ENCODE measurements around the gene POLR2J2.
"Not testable (repeated sequence)": the region's sequence is repeated elsewhere in the genome, so short reads cannot be mapped to it uniquely, and the experiment has no call there.

POLR2J2 gene

GRCh38 chr7:102630622-102631021, 40.8 kb downstream of the POLR2J2 start:
- H3K27ac ChIP-seq (ENCODE audit: low read length); H3K4me1 ChIP-seq (ENCODE audit: control insufficient read depth, insufficient read depth, low read length); H3K9me3 ChIP-seq (ENCODE audit: control insufficient read depth, insufficient read depth, low read length); H3K36me3 ChIP-seq (ENCODE audit: control insufficient read depth, insufficient read depth, low read length); DNase-seq (ENCODE audit: low read depth, low spot score); H3K4me3 ChIP-seq (ENCODE audit: low read length); H3K27me3 ChIP-seq (ENCODE audit: control insufficient read depth, insufficient read depth, low read length): not testable (repeated sequence)
- WGBS (ENCODE audit: insufficient coverage, insufficient read length), result no CpG with 5 or more reads among the region's 9 CpGs

DNA sequence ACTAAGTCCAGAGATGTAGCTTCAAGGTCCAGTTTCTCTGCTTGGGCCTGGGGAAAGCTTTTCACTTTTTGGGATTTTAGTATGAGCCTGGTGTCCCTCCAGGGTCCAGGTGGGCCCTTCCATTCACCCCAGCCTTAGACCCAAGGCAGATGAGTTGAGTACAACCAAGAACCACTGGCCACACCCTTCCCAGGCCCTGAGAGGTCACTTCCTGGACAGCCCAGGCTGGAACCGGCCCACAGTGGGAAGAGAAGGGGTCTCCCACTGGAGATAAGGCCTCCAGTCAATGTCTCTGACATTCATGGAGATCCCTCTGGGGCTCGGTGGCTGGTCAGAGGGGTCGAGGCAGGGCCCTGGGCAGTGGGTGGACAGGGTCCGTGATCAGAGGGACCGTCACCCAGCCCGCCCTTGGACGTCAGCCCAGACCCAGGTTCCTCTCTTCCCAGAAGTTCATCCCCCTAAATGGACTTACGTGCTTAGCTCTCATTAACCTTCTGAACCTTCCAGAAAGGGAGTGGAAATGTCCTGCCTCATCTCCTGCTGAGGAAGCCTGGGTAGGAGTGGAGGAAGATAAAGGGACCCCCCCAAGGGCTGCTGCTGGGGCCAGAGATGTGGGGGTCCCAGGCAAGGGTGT, 44.1 kb downstream of the POLR2J2 start:
- not testable (repeated sequence) for H3K4me1 ChIP-seq (ENCODE audit: control insufficient read depth, insufficient read depth, low read length); H3K9me3 ChIP-seq (ENCODE audit: control insufficient read depth, insufficient read depth, low read length); H3K4me3 ChIP-seq (ENCODE audit: low read length); H3K36me3 ChIP-seq (ENCODE audit: control insufficient read depth, insufficient read depth, low read length); H3K27ac ChIP-seq (ENCODE audit: low read length); DNase-seq (ENCODE audit: low read depth, low spot score); H3K27me3 ChIP-seq (ENCODE audit: control insufficient read depth, insufficient read depth, low read length)
- WGBS (ENCODE audit: insufficient coverage, insufficient read length), result no CpG with 5 or more reads among the region's 8 CpGs

GRCh38 chr7:102618122-102618521, 53.3 kb downstream of the POLR2J2 start:
- H3K9me3 ChIP-seq (ENCODE audit: control insufficient read depth, insufficient read depth, low read length); H3K36me3 ChIP-seq (ENCODE audit: control insufficient read depth, insufficient read depth, low read length); H3K27me3 ChIP-seq (ENCODE audit: control insufficient read depth, insufficient read depth, low read length); DNase-seq (ENCODE audit: low read depth, low spot score); H3K27ac ChIP-seq (ENCODE audit: low read length); H3K4me1 ChIP-seq (ENCODE audit: control insufficient read depth, insufficient read depth, low read length); H3K4me3 ChIP-seq (ENCODE audit: low read length): not testable (repeated sequence)
- no CpG with 5 or more reads among the region's 8 CpGs for WGBS (ENCODE audit: insufficient coverage, insufficient read length)

DNA sequence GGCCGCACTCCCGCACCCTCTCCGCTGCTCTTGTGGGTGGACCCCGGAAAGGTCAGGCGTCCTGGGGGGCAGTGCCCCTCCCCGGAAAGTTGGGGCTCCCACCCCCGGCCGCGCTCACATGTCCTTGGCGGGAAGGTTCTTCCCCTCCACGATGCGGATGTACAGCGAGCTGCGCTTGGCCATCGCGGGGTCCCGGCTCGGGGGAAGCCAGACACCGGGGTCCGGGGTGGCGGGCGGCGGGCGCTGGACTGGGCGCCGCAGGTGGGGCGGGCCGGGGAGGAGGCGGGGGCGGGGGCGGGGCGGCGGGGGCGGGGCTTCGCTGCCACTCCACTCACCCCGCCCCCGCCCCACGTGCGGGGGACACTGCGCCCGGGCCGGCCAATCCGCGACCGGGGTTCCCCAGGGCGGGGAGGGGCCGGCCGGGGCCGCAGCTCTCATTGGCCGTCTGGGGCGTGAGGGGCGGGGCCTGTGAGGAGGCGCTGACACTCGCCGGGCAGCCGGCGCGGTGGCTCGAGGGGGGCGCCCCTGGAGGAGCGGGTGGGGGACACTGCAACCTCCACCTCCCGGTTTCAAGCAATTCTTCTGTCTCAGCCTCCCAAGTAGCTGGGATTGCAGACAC, 54.8 kb downstream of the POLR2J2 start, which contains the start of gene RASA4:
Gene RASA4 (minus strand): TSS at position 250 of the 619 bp plus-strand sequence. CDS start 67 bp downstream, at position 183.
- not testable (repeated sequence) for H3K27me3 ChIP-seq (ENCODE audit: control insufficient read depth, insufficient read depth, low read length); H3K4me1 ChIP-seq (ENCODE audit: control insufficient read depth, insufficient read depth, low read length); H3K9me3 ChIP-seq (ENCODE audit: control insufficient read depth, insufficient read depth, low read length); DNase-seq (ENCODE audit: low read depth, low spot score); H3K36me3 ChIP-seq (ENCODE audit: control insufficient read depth, insufficient read depth, low read length); H3K27ac ChIP-seq (ENCODE audit: low read length)
- peak within 1 kb of the TSS; percentile 32; the same call in 1 of the 2 replicates for H3K4me3 ChIP-seq (ENCODE audit: low read length)
- no CpG with 5 or more reads among the region's 62 CpGs for WGBS (ENCODE audit: insufficient coverage, insufficient read length)
